CD1c-positive myeloid dendritic cell (primary cell): ENCODE results near the gene TP73.

Source experiments
- DNase-seq: peaks from one replicate; pipeline ENCODE4 v3.0.0-alpha.2; 2016; ENCODE audit errors: extremely low spot score

TP73 gene

DNA sequence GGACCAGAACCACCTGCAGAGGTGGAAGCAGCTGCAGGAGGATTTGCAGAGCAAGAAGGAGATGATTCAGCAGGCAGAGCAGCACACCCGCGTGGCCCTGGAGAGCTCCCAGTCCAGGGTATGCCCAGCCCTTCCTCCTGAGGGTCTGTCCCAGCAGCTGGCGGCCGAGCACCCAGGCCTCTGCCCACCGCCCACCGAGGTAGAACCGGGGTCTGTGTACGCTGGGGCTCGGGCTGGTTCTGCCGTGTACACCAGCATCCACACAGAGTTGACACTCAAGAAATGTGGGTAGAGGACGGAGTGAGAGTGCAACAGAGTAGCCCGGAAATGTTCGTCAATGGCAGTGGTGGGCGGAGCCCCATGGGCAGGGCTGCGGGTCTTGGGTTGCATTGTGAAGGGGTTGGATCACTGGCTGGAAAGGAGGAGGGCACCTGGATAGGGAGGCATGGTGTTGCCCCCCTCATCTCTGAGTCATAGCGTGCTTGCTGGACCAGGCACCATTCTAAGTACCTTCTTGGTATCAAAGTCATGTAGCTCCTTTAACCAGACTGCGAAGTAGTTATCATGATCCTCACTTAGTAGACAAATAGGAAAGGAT, 115.1 kb downstream of the TP73 start:
- DNase-seq, result no peak

DNA sequence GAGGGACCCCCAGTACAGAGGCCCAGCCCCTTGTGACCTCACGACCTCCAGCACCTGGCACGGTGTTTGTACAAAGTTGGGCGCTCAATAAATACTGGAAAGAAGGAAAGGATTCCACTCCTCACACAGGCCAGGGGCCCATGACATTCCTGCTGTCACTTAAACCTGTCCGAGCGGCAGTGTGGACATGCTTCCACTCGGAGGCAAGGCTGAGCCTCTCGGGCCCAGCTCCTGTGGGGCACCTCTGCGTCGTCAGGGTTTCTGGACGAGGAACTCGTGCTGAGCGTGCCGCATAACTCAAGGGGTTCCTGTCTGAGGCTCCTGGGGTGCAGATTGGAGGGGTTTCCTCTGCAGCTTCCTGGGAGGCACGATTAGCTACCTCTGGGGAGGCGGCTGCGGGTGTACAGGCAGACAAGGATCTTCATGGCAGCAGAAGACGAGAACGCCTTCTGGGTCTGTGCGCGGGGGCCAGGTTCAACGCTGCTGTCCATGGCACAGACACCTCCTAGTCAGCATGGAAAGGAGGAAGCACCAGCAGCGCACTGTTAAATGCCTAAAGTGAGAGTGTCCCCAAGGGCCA, 116.6 kb downstream of the TP73 start:
- DNase-seq, result no peak

DNA sequence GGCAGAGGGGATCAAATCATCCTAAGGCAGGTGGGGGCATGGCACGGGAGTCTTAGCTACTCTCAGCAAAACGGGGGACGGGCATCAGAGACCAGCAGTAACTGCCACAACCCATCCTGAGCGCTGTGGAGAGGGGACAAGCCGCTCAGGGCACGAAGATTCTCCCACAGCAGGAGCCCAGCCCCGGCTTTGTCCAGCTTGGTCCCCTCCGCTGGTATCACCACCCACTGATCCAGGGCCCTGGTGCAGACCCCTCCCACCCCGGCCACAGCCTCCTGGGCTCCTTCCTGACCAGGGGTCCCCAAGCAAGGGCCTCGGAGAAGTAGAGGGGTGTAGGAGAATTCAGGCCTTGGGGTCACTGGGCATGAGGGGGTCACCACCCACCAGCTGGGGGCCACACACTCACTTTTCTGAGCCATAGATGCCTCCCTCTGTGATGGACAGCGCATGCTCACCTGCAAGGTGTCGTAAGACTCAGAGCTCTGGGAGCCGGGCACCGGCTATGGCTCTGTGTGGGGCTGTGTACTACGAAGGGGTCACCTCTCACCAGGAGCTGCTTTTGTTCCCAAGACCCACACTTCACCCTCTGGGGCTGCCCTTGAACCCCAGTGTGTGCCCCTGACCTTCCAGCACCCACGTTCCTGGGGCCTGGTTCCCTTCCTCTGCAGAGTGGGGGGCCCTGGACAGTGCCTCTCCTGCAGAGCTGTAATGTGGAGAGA, 117.9 kb downstream of the TP73 start:
- DNase-seq, result no peak

DNA sequence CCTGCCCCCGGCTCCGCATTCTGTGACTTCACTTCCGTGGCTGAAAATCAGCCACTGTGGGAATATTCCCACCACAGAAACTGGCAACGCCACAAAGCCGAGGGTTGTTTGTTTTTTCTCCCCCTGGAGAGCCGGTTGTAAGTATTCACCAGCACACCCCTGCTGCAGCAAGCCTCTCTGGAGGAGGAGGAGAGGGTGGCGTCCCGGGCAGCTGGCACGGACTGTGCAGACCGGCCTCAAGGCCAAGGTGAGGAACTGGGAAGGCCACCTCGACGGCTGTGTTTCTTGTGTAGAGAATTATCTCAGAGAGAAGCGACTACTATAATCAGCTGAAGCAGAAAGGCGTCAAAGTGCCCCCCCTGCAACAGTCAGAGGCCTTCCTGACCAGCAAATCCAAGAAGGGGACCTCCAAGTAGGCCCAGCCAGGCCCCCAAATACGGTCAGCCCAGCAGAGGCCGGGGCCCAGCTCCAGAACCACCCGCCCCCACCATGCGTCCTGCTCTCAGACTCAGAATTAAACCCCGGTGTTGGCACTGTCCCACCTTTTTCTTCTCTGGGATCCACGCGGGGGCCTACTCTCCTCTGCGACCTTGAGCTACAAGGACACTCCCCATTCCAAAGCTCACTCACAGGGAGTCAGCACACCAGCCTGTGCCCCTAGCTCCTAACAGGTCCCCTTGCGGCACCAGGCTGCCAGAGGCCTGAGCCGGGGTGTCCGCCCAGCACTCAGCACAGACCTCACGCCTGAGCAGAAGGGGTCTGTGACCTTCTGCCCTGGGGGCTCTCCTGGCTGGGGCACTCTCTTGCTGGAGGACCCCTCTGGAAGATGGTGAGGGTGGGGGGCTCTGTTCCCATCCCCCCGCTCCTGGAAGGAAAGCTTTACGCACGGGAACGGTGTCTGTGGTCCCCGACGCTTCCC, 119.1 kb downstream of the TP73 start:
- no peak for DNase-seq

DNA sequence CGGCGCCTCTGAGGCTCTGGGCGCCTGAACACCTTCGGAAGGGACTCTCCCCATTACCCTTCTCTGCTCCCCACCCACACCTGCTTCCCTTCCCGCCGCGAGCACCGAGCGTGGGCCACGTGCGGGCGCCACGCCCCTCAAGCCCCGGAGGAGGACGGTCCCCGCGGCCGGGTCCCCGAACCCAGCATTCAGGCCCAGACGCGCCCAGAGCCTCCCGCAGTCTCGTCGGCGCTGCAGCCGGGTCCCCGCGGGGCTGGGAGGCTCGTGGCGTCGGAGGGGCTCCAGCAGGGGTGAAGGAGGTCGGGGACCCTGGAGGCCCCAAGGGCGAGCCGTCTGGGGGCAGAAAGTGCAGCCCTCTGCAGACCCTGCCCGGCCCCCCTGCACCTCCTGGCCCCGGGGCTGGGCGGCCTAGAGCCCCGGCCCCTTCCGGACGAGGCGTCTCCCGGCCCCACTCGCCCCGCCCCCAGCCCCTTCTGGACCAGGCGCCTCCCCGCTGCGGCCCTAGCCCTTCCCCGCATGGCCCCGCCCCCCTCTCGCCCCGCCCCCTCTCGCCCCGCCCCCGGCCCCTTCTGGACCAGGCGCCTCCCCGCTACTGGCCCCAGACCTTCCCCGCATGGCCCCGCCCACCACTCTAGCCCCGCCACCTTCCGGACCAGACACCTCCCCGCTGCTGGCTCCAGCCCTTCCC, 119.9 kb downstream of the TP73 start:
- peak; percentile 61 for DNase-seq

DNA sequence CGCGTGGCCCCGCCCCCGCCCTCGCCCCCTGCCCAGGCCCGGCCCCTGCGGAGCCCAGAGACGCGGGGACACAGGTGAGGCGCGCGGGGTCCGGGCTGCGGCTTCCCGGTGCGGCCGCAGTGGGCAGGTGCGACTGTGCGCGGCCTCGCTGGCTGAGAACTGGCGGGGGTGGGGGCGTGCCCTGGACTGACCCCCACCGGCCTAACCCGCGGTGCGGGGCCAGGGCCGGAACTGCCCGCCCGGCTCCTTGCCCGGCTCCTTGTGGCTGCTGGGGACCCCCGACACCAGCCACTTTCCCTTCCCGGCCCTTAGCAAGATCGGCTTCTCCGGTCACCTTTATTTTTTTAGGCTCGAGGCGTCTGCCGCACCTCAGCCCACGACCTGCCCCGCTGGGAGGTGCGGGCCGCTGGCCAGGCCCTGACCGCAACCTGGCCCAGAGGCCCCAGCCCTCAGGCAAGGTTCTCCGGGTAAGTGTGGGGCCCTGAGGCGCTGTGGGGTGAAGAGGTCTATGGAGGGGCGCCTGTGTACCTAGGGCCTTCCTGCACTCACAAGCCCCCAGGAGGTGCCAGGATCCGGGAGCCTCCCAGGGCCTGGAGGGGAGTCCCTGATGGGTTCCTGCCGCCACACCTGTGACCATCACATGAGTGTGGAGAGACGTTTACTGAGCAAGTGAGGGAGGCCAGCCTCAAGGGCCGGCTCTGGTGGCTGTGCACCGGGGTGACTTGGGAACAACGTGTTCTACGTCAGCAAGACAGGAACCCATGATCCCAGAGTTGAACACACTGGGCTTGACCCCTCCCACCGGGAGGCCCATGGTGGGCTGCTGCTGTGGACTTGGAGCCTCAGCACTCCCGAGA, 120.6 kb downstream of the TP73 start, which contains the start of gene SMIM1:
SMIM1 (plus strand) TSS at position 35 of the 857 bp plus-strand sequence. CDS start 2,625 bp downstream, outside the sequence.
- no peak for DNase-seq

DNA sequence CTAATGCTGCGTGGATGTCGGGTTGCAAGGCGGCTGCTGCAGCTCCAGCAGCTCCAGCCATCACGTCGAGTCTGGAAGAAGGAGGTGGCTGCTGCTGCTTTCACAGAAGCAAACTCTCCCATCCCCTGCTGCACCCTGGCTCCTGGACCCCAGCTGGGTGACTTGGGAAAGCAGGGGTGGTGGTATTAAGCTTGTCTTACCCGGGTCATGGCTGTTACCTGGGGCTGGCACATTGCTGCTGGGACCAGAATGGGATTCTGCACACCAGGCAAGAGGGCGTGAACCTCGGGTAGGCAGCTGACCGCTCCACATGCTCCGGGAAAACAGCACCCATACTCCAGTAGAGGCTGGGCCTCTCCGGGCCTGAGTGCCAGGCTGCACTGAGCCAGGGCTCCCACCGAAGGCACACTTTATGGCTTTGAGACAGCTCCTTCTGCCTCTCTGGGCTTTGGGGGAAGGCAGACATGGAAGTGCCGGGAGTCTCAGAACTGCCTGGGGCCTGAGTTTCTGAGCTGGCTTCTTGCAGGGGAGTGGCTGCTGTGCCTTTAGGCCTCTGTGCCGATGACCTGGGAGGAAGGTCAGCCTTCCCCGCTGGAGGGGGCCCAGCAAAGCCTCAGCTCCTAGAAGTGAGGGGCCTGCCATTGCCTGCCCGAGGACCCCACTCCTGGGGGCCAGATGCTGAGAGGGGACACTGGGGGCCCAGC, 121.4 kb downstream of the TP73 start:
- DNase-seq, result no peak

DNA sequence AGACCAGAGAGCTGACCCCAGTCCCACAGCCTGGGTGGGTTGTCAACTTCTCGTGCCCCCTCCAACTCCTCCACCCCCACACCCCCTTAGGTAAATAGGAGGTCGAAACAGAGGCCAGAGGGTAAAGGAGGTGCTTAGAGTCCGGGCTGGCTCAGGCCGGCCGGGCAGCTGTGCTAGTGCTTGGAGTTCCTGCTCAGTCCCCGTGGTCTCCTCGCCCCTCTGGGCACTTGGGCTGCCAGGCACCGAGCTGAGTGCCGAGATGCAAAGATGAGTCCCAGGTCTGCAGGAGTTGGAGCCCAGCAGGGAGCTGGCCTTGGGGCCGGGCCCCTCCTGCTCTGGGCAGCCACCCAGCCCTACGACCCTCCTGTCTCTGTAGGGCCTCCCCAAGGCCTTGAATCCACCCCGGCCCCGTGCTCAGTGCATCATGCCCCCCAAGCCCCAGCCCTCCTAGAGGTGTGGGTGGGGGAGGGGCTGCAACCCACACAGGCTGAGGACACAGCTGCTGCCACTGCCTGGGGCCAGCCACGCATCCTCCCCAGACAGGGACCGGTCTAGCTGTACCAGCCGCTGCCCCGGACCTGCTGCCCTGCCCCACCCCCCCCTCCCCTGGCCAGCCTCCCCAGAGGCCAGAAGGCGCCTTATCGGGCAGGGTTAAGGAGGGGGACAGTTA, 122.1 kb downstream of the TP73 start:
- no peak for DNase-seq

- DNase-seq, result no peak
Measured at GRCh38 chr1:3774946-3775489, 122.7 kb downstream of the TP73 start.

GRCh38 chr1:3775490-3776230, 123.3 kb downstream of the TP73 start:
- DNase-seq, result peak; percentile 76

DNA sequence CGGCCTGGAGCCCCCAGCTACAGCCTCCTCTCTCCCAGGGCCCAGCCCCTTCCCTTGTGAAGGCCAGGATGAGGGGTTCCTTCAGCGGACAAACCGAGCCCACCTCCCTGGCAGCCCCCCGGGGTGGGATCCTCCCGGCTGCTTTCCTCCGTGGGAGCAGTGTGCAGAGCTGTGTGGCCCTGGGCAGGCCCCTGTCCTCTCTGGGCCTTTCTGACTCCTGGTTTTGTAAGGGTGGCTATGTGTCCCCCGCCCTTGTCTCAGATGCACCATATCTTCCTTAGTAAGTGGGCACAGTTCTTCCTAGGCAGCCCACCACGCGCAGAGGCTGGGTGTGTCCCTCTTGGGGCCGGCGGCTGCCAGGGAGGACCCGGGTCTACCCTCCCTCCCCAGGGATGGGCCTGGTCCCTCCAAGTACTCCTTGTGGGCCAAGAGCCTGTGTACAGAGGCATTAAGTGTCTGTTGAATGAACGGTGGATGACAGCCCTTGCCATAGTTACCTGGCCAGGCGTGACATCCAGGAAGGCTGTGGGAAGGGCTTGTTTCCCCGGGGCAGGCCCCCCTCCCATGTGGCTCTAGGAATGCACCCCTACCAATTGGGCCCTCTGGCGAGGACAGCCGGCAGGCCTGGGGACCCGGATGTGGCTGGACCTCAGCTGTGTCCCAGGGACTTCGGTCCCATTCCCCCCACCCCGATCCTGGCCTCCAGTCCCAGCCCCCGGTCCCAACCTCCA, 124.1 kb downstream of the TP73 start:
- DNase-seq, result no peak

DNA sequence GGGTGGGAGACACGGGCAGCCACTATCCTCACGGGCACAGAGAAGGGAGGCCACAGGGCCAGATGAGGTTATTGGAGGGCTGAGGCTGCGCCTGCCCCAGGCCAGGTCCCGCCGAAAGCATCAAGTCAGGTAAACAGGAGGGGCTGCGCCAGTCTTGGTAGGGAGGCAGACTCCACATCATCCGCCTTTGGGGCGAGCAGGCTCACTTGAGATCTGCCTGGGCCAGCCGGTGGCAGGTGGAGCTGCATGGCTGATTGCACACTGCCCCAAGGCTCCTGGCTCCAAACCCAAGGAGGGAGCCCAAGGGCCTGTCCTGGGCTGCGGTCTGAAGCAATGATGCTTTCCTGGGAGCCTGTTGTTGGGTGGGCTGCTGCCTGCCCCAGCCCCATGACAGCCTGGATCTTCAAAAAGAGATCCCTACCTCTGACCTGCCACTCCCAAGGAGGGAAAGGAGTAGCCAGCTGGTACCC, 124.8 kb downstream of the TP73 start:
- no peak for DNase-seq

DNA sequence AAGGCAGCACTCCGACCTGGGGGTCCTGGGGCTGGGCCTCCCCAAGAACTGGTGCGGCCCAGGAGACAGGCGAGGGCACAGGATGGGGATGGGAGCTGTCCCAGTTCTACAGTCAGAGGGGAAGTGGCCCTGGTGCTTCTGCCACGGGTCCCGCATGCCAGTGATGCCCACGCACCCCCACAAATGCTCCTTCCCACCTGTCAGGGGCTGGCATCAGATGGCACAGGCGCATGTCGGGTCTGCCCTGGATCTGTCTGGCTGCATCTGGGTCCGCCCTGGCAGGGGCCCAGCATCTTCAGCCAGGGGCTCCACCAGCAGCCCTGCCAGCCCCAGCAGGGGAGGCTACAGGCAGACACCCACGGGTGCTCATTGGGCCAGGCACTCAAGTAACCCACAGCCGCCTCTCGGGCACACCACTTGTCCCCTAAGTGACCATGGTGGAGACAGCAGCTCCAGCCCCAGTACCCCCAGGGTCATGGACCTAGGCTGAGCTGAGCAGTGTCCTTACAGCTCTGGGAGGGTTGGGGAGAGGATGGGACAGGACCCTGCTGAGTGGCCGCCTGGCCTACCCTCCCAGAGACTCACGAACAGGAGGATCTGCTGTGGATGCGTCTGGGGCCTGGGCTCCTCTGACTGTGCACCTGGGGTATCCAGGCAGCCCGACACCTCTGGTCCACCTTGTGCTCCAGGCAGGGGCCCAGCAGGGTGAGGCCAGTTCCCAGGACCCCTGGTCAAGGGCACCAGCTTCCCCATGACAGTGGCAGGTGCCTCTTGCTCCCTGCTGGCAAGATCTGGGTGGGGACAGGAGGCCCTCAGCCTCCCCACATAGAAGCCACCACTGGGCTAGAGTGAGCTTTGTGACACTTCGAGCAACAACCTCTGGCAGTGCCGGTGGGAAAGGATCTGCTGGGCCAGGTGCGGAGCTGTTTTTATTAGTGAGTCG, 125.6 kb downstream of the TP73 start:
- DNase-seq, result no peak

- DNase-seq, result peak; percentile 29
Measured at GRCh38 chr1:3778590-3779264, 126.4 kb downstream of the TP73 start.

DNA sequence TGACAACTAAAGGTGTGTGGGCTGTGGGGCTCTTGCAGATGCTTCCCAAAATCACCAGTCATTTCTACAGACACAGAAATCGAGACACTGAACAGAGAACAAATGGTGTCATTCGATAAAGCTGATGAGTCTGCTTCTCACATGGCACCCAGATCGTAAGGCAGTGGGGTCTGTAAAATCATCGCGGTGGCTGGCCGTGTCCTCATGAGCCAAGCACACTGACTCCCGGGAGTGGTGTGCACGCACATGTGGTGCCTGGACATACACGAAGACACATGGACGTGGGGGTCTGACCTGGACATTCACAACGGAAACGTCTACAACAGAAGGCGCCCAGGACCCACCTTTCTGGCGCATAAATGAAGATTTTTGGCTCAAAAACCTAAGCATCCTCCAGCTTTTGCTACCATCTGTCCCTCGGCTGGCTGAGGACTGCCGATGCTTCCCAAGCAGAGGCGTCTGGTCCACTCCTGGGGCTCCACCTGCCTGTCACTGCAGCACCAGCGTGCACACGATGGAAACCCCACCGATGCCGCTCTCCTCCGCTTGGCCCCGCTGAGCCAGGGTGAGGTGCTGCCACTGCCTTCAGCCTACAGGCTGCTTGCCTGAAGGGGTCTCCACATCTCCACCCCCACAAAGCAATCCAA, 127.1 kb downstream of the TP73 start:
- no peak for DNase-seq
